NCI-H345 treated with DMSO at 0.1 percent for 48 hours (cell line): ENCODE data around the gene WNT7A.

ENCODE experiments used
- DNase-seq: peaks from one replicate; lab custom pipeline; 2025; ENCODE audit not compliant: unreplicated experiment; lab: John Stamatoyannopoulos, UW

WNT7A gene

GRCh38 chr3:13885704-13886010 lies 5.8 kb upstream of the WNT7A start:
- no peak for DNase-seq

GRCh38 chr3:13884851-13885703 lies 5.2 kb upstream of the WNT7A start:
- peak; percentile 10 for DNase-seq

DNA sequence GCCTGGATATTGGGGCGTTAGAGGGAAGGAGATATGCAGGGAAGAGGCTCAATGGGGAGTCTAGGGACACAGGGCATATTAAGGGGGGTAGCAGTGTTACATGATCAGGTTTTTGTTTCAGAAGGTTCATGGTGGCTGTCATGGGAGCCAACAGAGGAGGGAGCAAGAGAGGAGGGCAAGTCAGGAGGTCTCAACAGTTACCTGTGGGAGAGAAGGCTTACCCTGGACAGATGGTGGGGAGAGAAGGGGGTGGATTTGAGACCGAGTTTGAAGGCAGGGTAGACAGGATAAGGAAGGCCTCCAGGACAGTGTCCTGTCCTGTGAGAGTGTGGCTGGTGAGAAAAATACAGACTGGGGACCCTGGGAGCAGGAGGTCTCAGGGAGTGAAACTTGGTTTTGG lies 3.8 kb upstream of the WNT7A start:
- DNase-seq = no peak

DNA sequence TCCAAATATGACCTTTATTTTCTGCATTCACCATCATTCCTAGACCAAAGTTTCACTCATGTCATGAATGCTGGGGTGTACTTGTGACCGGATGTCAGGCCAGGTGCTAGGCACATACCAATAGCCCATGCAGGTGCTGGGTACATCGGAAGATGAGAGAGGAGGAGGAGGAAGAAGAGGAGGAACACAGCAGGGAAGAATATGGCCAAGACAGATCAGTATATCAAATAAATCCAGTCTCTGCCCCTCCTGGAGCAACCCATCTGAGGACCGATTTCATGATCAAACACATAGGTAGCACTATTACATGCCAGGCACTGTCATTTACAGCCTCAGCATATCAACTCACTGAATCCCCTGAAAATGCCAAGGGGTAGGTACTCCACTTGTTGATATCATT lies 3.0 kb upstream of the WNT7A start:
- no peak for DNase-seq

DNA sequence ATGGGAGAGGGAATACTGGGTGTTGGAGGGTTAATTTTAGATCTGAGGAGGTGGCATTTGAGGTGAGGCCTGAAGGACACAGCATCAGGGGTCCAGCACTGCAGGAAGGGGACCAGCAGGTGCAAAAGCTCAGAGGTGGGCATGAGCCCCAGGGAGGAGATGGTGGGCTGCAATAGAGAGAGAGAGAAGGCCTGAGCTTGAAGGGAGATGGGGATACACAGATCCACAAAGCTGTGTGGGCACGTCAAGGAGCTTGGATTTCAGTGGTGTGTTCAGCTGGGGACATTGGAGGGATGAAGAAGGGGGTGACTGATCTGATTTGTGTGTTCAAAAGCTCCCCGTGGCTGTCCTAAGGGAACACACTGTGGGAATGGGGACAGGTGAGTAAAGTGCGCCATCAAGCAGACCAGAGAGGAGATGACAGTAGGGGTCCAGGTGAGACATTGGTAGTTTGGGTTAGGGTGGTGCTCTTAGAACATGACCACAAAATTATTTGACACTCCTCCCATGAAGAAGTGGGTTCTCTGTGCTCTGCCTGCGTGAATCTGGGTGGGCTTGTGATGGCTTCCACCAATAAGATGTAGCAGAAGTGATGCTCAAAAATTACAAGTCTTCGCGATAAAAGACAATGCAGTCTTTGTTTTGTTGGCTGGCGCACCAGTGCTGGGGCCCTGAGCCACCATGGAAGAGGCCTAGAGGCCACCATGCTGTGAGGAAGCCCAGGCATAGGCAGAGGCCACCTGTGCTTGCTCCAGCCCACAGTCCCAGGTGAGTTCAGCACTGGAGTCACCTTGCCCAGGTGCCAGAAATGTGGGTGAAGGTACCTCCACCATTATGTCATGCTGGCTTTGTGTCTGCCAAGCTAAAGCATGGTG lies 1.9 kb upstream of the WNT7A start:
- no peak for DNase-seq

GRCh38 chr3:13880811-13881156 lies 913 bp upstream of the WNT7A start:
- DNase-seq = no peak

DNA sequence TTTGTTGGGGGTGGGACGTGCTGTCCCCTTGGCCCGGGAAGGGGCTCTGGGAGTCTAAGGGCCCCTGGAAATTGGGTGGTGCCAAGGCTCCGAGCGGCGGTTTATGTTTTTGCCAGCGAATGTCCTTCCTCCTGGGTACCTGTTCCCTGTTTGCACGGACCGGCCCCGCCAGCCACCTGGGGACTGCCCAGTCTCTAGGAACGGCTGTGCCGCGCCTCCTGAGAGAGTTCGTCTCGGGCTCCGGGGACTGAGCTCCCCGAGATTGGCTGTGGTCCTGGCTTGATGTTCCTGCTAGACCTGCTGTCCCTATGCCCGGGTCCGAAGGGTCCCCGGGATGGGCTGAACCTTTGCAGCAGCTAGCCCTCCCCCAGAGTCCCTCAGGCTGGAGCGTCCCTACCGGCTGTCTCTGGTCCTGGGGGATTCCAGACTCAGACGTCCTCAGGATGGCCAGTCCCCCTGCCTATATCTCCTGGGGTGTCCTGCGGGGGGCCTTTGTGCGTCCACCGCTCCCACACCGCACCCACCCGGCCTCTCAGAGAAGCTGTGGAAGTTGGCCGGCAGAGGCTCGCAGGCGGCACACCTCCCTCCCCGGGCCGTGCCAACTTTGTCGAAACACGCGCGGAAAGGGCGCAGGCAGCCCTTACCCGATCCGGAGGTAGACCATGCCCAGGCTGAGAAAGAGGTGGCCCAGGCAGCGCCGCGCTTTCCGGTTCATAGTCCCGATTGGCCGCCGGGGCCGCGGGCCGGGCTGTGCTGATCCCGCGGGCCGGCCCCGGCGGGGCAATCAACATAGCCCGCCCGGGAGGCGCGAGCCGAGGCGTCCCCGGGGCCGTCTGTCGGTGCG lies 547 bp downstream of the WNT7A start:
- DNase-seq = no peak

DNA sequence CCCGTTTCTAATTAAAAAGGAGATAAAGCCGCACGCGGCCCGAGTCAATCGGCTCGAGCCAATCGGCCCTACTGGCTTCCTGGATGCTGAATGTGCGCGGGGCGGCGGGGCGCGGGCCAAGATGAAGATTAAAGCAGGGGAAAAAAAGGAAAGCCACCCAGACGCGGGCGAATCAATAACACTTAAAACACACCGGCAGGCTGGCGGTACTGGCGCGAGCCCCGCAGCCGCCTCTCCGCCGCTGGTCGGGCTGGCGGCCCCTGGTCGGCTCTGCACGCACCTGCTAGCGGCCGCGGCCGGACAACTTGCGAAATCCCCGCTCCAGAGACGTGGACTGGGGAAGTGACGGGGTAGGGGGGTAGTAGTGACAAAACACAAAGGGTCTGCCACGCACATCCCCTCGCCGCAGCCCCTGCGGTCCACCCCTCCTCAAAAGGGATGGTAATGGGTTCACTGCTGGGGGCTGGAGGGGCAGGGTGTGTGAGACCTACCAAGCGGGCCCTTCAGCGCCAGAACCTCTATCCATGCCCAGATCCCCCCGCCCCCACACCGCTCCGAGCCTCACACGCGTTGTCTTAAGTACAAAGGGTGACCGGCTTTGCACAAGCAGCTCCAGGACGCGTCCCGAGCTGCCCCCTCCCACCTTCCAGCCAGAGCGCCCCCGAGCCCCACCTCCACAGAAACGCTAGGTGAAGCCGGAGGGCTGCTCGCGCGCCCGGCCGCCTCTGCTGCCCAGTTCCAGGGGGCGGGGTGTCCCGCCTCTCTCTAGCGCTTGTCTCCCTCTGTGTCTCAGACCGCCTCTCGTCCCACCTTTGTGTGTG lies 1.4 kb downstream of the WNT7A start:
- DNase-seq = no peak

- DNase-seq = no peak
These were observed 2.0 kb downstream of the WNT7A start for GRCh38 chr3:13877911-13878280.

- no peak for DNase-seq
These were observed 3.3 kb downstream of the WNT7A start for GRCh38 chr3:13876451-13877100.

GRCh38 chr3:13874891-13875290 lies 5.0 kb downstream of the WNT7A start:
- DNase-seq = no peak

DNA sequence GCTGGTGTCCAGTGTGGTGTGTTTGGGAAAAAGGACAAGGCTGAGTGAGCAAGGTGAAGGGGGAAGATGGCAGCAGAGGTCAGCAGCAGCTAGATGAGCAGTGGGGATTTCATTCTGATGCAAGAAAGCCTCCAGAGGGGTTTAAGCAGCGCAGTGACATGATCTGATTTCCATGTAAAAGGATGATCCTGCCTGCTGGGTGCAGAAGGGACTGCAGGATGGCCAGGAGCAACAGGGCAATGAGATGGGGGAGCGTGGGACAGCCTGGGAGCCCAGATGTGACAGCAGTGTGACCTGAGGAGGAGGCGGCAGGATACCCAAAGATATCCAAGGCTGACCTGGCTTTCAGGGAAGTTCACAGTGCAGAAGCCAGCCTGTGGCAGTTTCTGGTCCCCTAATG lies 6.1 kb downstream of the WNT7A start:
- DNase-seq = no peak

- DNase-seq = no peak
These were observed 7.4 kb downstream of the WNT7A start for GRCh38 chr3:13872451-13872850.

DNA sequence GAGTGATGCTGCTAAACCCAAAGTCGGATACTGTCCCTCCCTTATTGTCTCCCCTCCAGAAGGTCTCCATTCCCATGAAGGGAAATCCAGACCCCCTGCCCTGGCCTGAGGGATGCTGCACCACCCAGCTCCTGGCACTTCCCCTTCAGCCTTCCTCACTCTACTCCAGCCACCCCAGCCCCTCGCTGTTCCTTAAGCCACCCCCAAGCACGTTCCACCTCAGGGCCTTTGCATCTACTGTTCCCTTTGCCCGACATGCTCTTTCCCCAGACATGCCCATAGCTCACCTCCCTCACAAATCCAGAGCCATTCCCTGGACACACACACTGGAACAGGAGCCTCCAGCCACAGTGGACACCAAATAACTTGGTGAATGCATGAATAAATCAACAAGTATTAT lies 8.1 kb downstream of the WNT7A start:
- no peak for DNase-seq

DNA sequence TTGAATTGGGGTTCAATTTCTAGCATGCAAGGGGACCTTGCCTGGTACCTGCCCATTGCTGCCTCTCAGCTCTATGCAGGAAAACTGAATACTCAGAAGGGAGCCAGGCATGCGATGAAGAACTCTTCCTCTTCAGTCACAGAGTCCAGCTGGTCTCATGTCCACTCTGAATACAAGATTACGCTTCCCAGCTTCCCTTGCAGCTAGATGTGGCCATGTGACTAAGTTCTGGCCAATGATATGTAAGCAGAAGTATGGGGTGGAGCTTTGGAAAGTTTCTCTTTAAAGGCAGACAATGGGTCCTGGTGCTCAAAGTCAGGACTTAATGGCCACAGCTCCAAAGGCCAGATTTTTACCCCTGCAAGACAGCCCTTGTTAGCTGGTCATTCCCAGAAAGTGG lies 9.0 kb downstream of the WNT7A start:
- DNase-seq = no peak

DNA sequence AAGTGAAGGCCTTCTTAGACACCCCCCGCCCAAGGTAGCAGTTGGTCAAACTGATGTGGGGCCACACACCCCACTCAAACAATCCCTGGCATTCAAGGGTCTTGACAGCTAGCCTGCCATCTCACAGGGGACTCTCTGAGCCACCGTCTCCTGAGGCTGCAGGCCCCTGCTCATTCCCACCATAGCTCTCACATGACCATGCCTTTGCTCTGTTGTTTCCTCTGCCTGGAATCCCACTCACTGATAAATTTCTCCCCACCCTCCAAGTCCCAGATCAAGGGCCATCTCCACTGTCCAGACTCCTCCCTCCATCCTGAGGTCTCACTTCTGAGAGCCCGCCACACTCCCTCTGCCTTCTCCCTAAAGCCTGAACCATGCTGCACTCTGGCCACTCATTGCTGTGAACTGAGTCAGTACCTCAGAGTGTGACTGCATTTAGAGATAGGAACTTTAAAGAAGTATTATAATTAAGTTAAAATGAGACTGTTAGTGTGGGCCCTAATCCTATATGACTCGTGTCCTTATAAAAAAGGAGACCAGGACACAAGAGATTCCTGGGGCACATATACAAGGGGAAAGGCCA lies 10.0 kb downstream of the WNT7A start:
- DNase-seq = no peak

DNA sequence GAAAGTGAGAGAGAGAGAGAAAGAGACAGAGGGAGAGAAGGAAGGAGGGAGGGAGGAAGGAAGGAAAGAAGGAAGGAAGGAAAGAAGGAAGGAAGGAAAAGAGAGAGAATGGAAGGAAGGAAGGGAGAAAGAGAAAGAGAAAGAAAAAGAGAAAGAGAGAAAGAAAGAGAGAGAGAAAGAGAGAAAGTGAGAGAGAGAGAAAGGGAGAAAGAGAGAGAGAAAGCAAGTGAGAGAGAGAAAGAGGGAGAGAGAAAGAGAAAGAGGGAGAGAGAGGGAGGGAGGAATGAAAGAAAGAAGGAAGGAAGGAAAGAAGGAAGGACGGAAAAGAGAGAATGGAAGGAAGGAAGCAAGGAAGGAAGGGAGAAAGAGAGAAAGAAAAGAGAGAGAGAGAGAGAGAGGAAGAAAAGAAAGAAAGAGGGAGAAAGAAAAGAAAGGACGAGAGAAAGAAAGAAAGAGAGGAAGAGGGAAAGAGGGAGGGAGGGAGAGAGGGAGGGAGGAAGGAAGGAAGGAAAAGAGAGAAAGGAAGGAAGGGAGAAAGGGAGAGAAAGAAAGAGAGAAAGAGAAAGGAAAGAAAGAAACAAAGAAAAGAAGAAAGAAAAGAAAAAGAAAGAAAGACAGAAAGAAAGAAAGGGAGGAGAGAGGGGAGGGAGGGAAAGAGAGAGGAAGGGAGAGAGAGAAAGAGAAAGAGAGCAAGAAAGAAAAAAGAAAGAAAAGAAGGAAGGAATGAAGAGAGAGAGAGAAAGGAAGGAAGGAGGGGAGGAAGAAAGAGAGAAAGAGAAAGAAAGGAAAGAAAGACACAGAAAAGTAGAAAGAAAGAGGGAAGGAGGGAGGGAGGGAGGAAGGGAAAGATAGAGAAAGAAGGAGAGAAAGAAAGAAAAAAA lies 10.8 kb downstream of the WNT7A start:
- DNase-seq = no peak

DNA sequence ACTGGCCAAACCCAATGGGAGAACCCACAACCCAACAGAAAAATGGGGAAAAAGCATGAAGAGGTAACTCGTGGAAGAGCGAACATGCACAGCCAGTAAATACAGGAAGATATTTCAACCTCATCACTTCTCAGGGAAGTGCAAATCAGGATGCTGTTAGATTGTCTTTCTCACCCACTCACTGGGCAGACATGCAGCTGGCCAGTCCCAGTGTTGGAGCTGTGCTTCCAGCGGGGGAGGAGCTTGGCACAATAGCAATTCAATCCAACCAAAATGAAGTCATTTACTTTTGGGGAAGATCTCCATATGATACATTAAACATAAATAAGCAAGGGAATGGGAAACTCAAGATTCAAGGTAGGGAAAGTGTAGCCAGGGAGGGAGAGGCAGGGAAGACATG lies 12.1 kb downstream of the WNT7A start:
- DNase-seq = no peak
